Brain microvascular endothelial cell (primary cell): ENCODE results near the gene WDR26.

ENCODE experiments used
- DNase-seq: peaks from one replicate; pipeline ENCODE4 v3.0.0-alpha.2; 2020
- H3K27ac ChIP-seq: fragments of 250-450 bp; sonication (Bioruptor Pico); 2 replicates; pipeline ENCODE4 v1.5.1; 2020; ENCODE audit warnings: mild to moderate bottlenecking, moderate library complexity
- H3K27me3 ChIP-seq: fragments of 250-450 bp; sonication (Bioruptor Pico); replicated peaks from 2 replicates; pipeline ENCODE4 v1.5.1; 2020; ENCODE audit warnings: mild to moderate bottlenecking
- H3K36me3 ChIP-seq: fragments of 250-450 bp; sonication (Bioruptor Pico); replicated peaks from 2 replicates; pipeline ENCODE4 v1.5.1; 2020; ENCODE audit warnings: mild to moderate bottlenecking
- H3K4me3 ChIP-seq: 2 replicates; pipeline ENCODE4 v1.5.1; 2011; ENCODE audit warnings: low read depth, mild to moderate bottlenecking, control low read depth, low read length, moderate library complexity
- CTCF ChIP-seq: IDR thresholded peaks from 2 replicates; pipeline ENCODE4 v1.5.1; 2011; ENCODE audit warnings: low read depth, mild to moderate bottlenecking, moderate library complexity, low read length, control low read depth, inconsistent platforms; ENCODE audit errors: missing control alignments
- in situ Hi-C: cut with HindIII; loops from 2 replicates; pipeline ENCODE4 v1.10.0; 2017; ENCODE audit warnings: low sequenced_read_pairs, low pct_ligation_motif_present

WDR26 gene

GRCh38 chr1:224408294-224408590, 26.4 kb downstream of the WDR26 start:
- H3K27ac ChIP-seq = no peak overlapping the region
- in situ Hi-C loops = no loop called here
- no peaks in the 10 kb centered on the region for H3K27me3 ChIP-seq
- TF ChIP-seq CTCF = no peak
- peaks cover 58% of the 10 kb centered on the region for H3K36me3 ChIP-seq
- no peak for DNase-seq
- H3K4me3 ChIP-seq = no peak overlapping the region

GRCh38 chr1:224407571-224408293, 26.9 kb downstream of the WDR26 start:
- no peak for TF ChIP-seq CTCF
- in situ Hi-C loops = no loop called here
- DNase-seq = no peak
- peaks cover 58% of the 10 kb centered on the region for H3K36me3 ChIP-seq
- H3K4me3 ChIP-seq = no peak overlapping the region
- H3K27me3 ChIP-seq = no peaks in the 10 kb centered on the region
- no peak overlapping the region for H3K27ac ChIP-seq

- Histone ChIP-seq H3K4me3 (no peak overlapping the region), H3K36me3 (peaks cover 55% of the 10 kb centered on the region), H3K27ac (no peak overlapping the region), H3K27me3 (no peaks in the 10 kb centered on the region)
- TF ChIP-seq CTCF = no peak
- no peak for DNase-seq
- in situ Hi-C loops = no loop called here
Measured at GRCh38 chr1:224406216-224406615, 28.4 kb downstream of the WDR26 start.

- TF ChIP-seq CTCF = no peak
- Histone ChIP-seq H3K4me3 (no peak overlapping the region), H3K36me3 (peaks cover 57% of the 10 kb centered on the region), H3K27ac (no peak overlapping the region), H3K27me3 (no peaks in the 10 kb centered on the region)
- no peak for DNase-seq
- in situ Hi-C loops = no loop called here
Measured at GRCh38 chr1:224405604-224405970, 29.0 kb downstream of the WDR26 start.

GRCh38 chr1:224404916-224405603, 29.5 kb downstream of the WDR26 start:
- in situ Hi-C loops = no loop called here
- H3K36me3 ChIP-seq = peaks cover 61% of the 10 kb centered on the region
- DNase-seq = no peak
- no peaks in the 10 kb centered on the region for H3K27me3 ChIP-seq
- no peak overlapping the region for H3K4me3 ChIP-seq
- TF ChIP-seq CTCF = no peak
- H3K27ac ChIP-seq = no peak overlapping the region
